Upper lobe of right lung (tissue), 1 donor: ENCODE measurements around the gene PLEKHA1. TPM values are rescaled to one million over a fixed set of nuclear protein-coding genes. Genes with fewer than 3 reads are reported as not detected.

Experiments
- ATAC-seq: fragments of 200-7000 bp; cut with Tn5 transposase; one replicate; pipeline ENCODE4 v1.9.1; 2020; ENCODE audit warnings: mild to moderate bottlenecking, moderate library complexity
- DNase-seq: peaks from one replicate; pipeline ENCODE4 v3.0.0-alpha.2; 2020
- H3K27ac ChIP-seq: fragments of 200-600 bp; one replicate; pipeline ENCODE4 v1.8.0; 2022
- H3K27me3 ChIP-seq: fragments of 200-600 bp; one replicate; pipeline ENCODE4 v1.8.0; 2022; ENCODE audit warnings: mild to moderate bottlenecking
- H3K36me3 ChIP-seq: fragments of 200-600 bp; one replicate; pipeline ENCODE4 v1.8.0; 2022
- H3K4me1 ChIP-seq: fragments of 200-600 bp; one replicate; pipeline ENCODE4 v1.8.0; 2022
- H3K4me3 ChIP-seq: fragments of 200-600 bp; one replicate; pipeline ENCODE4 v1.8.0; 2022; ENCODE audit warnings: mild to moderate bottlenecking
- H3K9me3 ChIP-seq: fragments of 200-600 bp; one replicate; pipeline ENCODE4 v1.8.0; 2022
- intact Hi-C: fragments of 100-400 bp; cut with DNase I; formaldehyde crosslinking; loops from one replicate; pipeline ENCODE4 v1.11.0; 2022
- microRNA-seq: library from miRNA; unstranded; fragments of <30 nt; microRNA quantifications from one replicate; pipeline ENCODE4 v1.2.0, GENCODE V29; 2020; ENCODE audit warnings: borderline microRNAs expressed
- total RNA-seq: library from RNA; stranded (reverse); fragmentation: NEBNext Ultra II Directional; extraction: Animal tissue kit (Norgen Biotek cat#: 25700); gene quantifications from one replicate; pipeline ENCODE4 v1.2.1, GENCODE V29; 2021
- TF ChIP-seq, protein P1 (sequence below): fragments of 200-600 bp; IDR thresholded peaks from one replicate; pipeline ENCODE4 v1.8.0; 2022; ENCODE audit warnings: antibody characterized with exemption
- donor health status: DM: no; HTN: yes; CAD: no; lungs with severe emphysema.

Gene PLEKHA1
- total RNA-seq, 1 donor from 2014 or later = 59.9 TPM

DNA sequence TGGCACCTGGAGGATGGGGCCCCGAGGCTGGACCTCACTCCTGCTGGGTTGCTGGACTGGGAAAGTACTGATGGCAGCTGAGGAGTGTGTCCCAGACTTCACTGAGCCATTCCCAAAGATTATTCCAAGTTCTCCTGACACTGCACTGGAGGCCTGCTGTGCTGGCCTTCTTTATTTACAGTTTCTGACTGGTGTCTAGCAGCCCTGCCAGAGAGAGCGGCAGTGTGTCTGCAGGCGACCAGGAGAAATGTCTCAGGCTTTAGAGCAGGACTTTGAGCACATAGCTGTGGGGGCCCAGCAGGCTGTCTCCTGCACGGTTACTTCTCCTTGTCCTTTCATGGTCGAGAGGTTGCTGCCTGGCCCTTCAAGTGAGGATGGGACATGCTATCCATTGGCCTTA, 102.9 kb downstream of the PLEKHA1 start:
- intact Hi-C loops = no loop called here
- ATAC-seq (no peak), DNase-seq (no peak)
- Histone ChIP-seq H3K27me3 (no peaks in the 10 kb centered on the region), H3K9me3 (no peaks in the 10 kb centered on the region), H3K27ac (no peak overlapping the region), H3K36me3 (no peaks in the 10 kb centered on the region), H3K4me3 (no peak overlapping the region), H3K4me1 (peaks cover 29% of the 10 kb centered on the region)
- TF ChIP-seq, protein P1, sequence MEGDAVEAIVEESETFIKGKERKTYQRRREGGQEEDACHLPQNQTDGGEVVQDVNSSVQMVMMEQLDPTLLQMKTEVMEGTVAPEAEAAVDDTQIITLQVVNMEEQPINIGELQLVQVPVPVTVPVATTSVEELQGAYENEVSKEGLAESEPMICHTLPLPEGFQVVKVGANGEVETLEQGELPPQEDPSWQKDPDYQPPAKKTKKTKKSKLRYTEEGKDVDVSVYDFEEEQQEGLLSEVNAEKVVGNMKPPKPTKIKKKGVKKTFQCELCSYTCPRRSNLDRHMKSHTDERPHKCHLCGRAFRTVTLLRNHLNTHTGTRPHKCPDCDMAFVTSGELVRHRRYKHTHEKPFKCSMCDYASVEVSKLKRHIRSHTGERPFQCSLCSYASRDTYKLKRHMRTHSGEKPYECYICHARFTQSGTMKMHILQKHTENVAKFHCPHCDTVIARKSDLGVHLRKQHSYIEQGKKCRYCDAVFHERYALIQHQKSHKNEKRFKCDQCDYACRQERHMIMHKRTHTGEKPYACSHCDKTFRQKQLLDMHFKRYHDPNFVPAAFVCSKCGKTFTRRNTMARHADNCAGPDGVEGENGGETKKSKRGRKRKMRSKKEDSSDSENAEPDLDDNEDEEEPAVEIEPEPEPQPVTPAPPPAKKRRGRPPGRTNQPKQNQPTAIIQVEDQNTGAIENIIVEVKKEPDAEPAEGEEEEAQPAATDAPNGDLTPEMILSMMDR = no peak

DNA sequence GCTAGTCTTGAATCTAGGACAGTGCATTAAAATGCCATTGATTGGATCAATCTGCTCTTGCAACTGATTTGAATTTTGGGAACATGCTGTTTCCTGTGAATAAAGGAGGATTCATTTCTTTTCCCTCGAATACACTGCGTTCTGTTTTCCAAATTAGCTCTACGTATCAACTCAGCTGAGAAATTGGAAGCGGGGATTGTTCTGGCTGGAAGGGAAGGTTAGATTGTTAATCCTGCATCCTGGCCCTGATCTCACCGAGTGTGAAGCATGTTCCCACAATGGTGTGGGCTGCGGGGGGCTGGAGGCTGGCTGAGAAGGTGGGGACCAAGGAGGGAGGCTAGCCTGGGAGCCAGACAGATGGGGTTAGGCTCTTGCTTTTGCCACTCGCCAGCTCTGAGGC, 104.5 kb downstream of the PLEKHA1 start:
- TF ChIP-seq, protein P1 = no peak
- H3K27ac ChIP-seq = no peak overlapping the region

DNA sequence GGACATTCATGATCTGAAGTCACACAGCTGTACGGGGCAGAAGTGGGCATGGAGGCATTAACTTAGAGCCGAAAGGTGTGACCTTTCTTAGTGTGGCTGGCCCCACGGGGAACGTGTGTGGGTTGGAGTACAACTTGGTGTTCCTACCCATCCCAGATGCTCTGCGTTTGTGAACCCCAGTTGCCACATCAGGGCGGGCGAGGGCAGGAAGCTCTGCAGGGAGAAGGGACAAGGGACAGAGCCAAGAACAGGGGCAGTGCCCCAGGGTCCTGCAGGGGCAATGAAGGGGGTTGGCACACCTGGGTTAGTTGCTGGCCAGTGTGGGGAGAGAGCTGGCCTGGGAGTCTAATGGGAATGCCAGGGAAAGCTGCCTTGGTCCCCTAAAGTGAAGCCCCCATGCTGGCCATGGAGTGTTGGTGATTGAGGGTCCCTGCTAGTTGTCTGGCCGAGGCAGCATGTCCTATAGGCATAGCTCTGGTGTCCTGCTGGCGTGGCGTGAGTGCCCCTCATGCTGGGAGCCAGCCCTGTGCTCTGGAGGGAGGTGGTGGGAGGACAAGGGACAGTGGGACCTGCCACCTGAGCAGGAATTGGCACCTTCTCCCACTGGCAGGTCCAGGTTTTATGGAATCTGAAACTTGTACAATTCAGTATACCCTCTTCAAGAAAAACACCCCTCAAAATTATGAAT, 105.8 kb downstream of the PLEKHA1 start:
- ATAC-seq (no peak), DNase-seq (no peak)
- no peaks in the 10 kb centered on the region for H3K9me3 ChIP-seq
- no peaks in the 10 kb centered on the region for H3K27me3 ChIP-seq
- peaks cover 17% of the 10 kb centered on the region for H3K4me1 ChIP-seq
- TF ChIP-seq, protein P1 = no peak
- H3K36me3 ChIP-seq = no peaks in the 10 kb centered on the region
- H3K4me3 ChIP-seq = no peak overlapping the region
- intact Hi-C loops = no loop called here
- H3K27ac ChIP-seq = no peak overlapping the region

More for the DNA sequence above, 104.5 kb downstream of the PLEKHA1 start:
- intact Hi-C loops = no loop called here
- H3K4me3 ChIP-seq = no peak overlapping the region
- no peaks in the 10 kb centered on the region for H3K27me3 ChIP-seq
- H3K9me3 ChIP-seq = no peaks in the 10 kb centered on the region
- no peak for ATAC-seq
- DNase-seq = no peak
- H3K4me1 ChIP-seq = peaks cover 26% of the 10 kb centered on the region
- no peaks in the 10 kb centered on the region for H3K36me3 ChIP-seq

DNA sequence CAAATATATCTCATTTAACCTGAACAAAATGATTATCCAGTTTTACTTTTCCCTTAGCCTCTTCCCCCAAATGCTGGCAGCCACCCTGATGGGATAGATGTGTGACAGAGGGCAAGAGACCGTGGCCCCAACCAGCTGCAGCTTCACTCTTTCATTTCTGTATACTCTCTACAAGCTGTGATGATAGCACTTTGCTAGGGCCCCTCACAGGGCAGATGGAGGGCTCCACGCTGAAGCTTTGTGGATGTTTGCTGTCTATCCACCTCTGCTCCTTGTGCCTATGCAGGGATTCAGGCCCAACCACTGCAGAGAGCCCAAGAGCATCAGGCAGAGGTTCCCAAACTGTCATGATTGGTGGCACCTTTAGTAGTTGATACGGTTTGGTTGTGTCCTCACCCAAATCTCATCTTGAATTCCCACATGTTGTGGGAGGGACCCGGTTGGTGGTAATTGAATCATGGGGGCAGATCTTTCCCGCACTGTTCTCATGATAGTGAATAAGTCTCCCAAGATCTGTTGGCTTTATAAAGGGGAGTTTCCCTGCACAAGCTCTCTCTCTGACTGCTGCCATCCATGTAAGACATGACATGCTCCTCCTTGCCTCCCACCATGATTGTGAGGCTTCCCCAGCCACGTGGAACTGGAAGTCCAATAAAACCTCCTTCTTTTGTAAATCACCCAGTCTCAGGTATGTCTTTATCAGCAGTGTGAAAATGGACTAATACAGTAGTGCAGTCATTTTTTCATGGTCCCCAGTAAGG, 107.0 kb downstream of the PLEKHA1 start:
- no peak for ATAC-seq
- H3K27ac ChIP-seq = no peak overlapping the region
- DNase-seq = no peak
- H3K36me3 ChIP-seq = no peaks in the 10 kb centered on the region
- H3K4me3 ChIP-seq = no peak overlapping the region
- TF ChIP-seq, protein P1 = no peak
- H3K4me1 ChIP-seq = peaks cover 12% of the 10 kb centered on the region
- no peaks in the 10 kb centered on the region for H3K27me3 ChIP-seq
- H3K9me3 ChIP-seq = no peaks in the 10 kb centered on the region
- intact Hi-C loops = no loop called here

Small RNA genes within 50 kb of the gene (microRNA-seq; reads per million reads assigned to microRNA genes)
- not detected for gene MIR3941

Other genes with a start within 250 kb of the PLEKHA1 start
- 0.35 TPM for gene BTBD16, start 103.4 kb upstream of the PLEKHA1 start, total RNA-seq
- not detected for gene ARMS2, start 79.9 kb downstream of the PLEKHA1 start, total RNA-seq
- gene HTRA1, start 86.8 kb downstream of the PLEKHA1 start, total RNA-seq = 83.8 TPM
- gene DMBT1, start 186.0 kb downstream of the PLEKHA1 start, total RNA-seq = 78.6 TPM